Ovary (tissue), 3 donors: Measurements from ENCODE around the gene MYDGF.

Experiments
- CTCF ChIP-seq, 3 donors: fragments of 450-650 bp in 2 of 3; fragments of 200-600 bp in 1 of 3; IDR thresholded peaks; one replicate each; pipeline versions ENCODE4 v1.5.1 to v1.8.0; 2016 to 2022; ENCODE audit warnings: antibody characterized with exemption in 3 of 3, mild to moderate bottlenecking in 1 of 3
- POLR2A ChIP-seq: fragments of 450-650 bp; IDR thresholded peaks from one replicate; pipeline ENCODE4 v1.6.1; 2017; ENCODE audit warnings: antibody characterized with exemption, mild to moderate bottlenecking, moderate library complexity
- donor health status: DM: no; HTN: no; CAD: no.

GRCh38 chr19:4707322-4707721 lies 37.2 kb upstream of the MYDGF start:
- TF ChIP-seq CTCF (IDR thresholded peaks at IDR 0.05) (no peak), POLR2A (no peak)
